ENCODE results near the gene FKBP6. TPM values are rescaled to one million over a fixed set of nuclear protein-coding genes. Genes with fewer than 3 reads are reported as not detected.
A peak's percentile ranks its signal among the peaks of the same experiment; 100 is the strongest.
"Not testable (repeated sequence)": the region's sequence is repeated elsewhere in the genome, so short reads cannot be mapped to it uniquely, and the experiment has no call there.

FKBP6 gene
- total and polyA plus RNA-seq, 9 of the 15 experiments (the other 6 are each of a cell fraction or from before 2014, with no cell fraction given): not detected

- H3K79me2 ChIP-seq (ENCODE audit: control insufficient read depth, insufficient read depth, low read length); H3K9ac ChIP-seq (ENCODE audit: insufficient read depth in 1 of 2, low read depth in 2 of 2, low read length in 2 of 2); in situ Hi-C loops (cut with MboI); DNase-seq (ENCODE audit: extremely low read depth in 1 of 4, low spot score in 3 of 4); H3K9me3 ChIP-seq (replicated peaks; ENCODE audit: control insufficient read depth, insufficient read depth, low read depth, low read length); POLR2A ChIA-PET; ATAC-seq; H3K9me1 ChIP-seq (ENCODE audit: control insufficient read depth, insufficient read depth, low read length); BruUV-seq (replicated peaks); H3K4me3 ChIP-seq; H3K36me3 ChIP-seq (ENCODE audit: control insufficient read depth, insufficient read depth, low read length); H3K4me2 ChIP-seq (ENCODE audit: insufficient read depth, low read length); H3K4me1 ChIP-seq (replicated peaks in 1 of 2; ENCODE audit: control insufficient read depth in 2 of 2, insufficient read depth in 2 of 2, low read length in 2 of 2); intact Hi-C loops (cut with micrococcal nuclease); H2AFZ ChIP-seq (ENCODE audit: low read depth, low read length); FAIRE-seq; CTCF ChIA-PET (ENCODE audit: low intra/inter-chr PET ratio); H4K20me1 ChIP-seq (replicated peaks; ENCODE audit: control insufficient read depth, insufficient read depth, low read length); H3K27ac ChIP-seq (ENCODE audit: extremely low read depth, low read depth, low read length); TF ChIP-seq PBX2 (CRISPR knock-in tag; IDR thresholded peaks at IDR 0.05; ENCODE audit: low read depth): not testable (repeated sequence)
- TF ChIP-seq PBX2 (tag; conservative IDR thresholded peaks at IDR 0.05; ENCODE audit: low read depth) (0 out of 2 replicates have a peak, but pooled peaks have one; percentile 37), PKNOX1 (IDR thresholded peaks at IDR 0.05) (peak; percentile 32; the same call in 1 of the 2 replicates), MEIS2 (IDR thresholded peaks at IDR 0.05; ENCODE audit: partially characterized antibody) (peak; percentile 24)
- WGBS (ENCODE audit: insufficient coverage, low coverage, missing lambda C conversion rate): 8% methylated on average over 6 of the region's 13 CpGs
- H3K27me3 ChIP-seq (ENCODE audit: control insufficient read depth in 2 of 2, insufficient read depth in 2 of 2, low read length in 2 of 2): peaks cover 37 to 54% of the 10 kb centered on the region in 2 experiments
Measured at GRCh38 chr7:73327449-73327848, 512 bp upstream of the FKBP6 start.
